GM21360 (cell line): ENCODE measurements around the gene TSPAN9.

Experiments used
- ATAC-seq: cut with Tn5 transposase; IDR thresholded peaks from one replicate; pipeline ENCODE4 v1.9.1; 2021; ENCODE audit warnings: mild to moderate bottlenecking, moderate library complexity; ENCODE audit not compliant: unreplicated experiment

TSPAN9 gene

DNA sequence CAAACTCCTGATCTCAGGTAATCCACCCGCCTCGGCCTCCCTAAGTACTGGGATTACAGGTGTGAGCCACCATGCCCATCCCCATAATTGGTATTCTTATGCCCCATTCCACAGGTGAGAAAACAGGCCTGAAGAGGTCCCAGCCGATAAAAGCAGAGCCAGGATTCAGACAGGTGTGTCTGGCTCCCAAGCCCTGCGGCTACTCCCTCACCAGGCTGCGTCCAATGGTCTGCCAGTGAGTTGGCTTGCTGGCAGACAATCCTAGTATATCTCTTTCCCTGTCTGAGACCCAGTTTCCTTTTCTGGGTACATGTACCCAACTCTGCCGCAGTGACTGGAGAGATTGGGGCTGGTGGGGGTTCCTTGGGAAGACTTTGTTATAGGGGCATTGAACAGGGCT, 1.9 kb upstream of the TSPAN9 start:
- ATAC-seq, result no peak

- no peak for ATAC-seq
Measured at GRCh38 chr12:3077572-3078081, 448 bp downstream of the TSPAN9 start.

GRCh38 chr12:3078086-3078820, 1.1 kb downstream of the TSPAN9 start:
- no peak for ATAC-seq

DNA sequence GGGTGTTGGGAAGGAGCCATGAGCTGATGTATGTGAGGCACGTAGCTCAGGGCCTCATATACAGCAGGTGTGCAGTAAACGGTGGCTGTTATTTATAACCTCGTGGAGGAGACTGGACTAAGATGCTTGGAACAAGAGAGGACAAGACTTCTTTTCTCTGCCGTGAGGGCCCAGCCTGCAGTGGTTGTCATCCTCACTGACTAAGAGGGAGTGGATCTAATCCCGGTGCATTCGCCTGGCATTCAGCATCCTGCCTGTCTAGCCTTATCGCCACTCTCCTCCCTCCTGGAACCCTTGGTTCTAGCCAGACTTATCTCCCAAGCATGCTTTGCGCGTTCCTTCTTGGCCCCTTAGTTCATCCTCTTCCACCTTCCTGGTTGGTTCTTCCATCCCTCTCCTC, 3.9 kb downstream of the TSPAN9 start:
- no peak for ATAC-seq

DNA sequence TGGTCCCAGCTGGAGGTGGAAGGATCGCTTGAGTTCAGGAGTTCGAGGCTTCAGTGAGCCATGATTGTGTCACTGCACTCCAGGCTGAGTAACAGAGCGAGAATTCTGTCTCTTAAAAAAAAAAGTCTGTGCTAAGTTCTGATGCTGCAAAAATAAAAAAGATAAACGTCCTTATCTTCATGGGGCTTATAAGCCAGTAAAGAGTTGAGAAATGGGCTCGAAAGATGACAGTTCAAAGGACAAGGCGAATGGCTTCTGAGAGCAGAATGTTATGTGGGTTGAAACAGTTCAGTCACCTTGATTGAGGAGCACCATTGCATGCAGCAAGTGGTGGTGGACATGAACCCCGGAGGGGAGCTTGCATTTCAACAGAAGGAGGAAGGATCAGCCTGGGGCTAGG, 4.7 kb downstream of the TSPAN9 start:
- no peak for ATAC-seq

- no peak for ATAC-seq
Measured at GRCh38 chr12:3083241-3083920, 6.2 kb downstream of the TSPAN9 start.

GRCh38 chr12:3083921-3084347, 6.8 kb downstream of the TSPAN9 start:
- no peak for ATAC-seq

DNA sequence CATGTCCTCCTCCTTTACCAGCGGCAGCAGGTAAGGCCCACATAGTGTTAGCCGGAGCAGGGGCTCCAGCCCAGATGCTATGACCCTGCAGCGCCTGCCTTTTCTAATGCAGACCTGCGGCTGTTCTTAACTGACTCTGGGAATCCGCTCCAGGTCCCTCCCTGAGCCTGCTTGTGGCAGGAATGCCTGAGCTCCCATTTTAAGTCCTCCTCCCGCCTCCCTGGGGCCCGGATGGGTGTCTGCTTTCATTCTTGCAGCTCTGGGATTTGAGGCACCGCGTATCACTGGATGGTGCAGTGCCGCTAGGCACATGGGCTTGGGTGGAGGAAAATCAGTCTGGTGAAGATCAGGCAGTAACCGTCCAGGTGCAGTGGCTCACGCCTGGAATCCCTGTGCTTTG, 7.6 kb downstream of the TSPAN9 start:
- ATAC-seq, result no peak

GRCh38 chr12:3085341-3086139, 8.4 kb downstream of the TSPAN9 start:
- no peak for ATAC-seq

- ATAC-seq, result no peak
Measured at GRCh38 chr12:3086211-3086610, 9.0 kb downstream of the TSPAN9 start.

- no peak for ATAC-seq
Measured at GRCh38 chr12:3086729-3087323, 9.6 kb downstream of the TSPAN9 start.

DNA sequence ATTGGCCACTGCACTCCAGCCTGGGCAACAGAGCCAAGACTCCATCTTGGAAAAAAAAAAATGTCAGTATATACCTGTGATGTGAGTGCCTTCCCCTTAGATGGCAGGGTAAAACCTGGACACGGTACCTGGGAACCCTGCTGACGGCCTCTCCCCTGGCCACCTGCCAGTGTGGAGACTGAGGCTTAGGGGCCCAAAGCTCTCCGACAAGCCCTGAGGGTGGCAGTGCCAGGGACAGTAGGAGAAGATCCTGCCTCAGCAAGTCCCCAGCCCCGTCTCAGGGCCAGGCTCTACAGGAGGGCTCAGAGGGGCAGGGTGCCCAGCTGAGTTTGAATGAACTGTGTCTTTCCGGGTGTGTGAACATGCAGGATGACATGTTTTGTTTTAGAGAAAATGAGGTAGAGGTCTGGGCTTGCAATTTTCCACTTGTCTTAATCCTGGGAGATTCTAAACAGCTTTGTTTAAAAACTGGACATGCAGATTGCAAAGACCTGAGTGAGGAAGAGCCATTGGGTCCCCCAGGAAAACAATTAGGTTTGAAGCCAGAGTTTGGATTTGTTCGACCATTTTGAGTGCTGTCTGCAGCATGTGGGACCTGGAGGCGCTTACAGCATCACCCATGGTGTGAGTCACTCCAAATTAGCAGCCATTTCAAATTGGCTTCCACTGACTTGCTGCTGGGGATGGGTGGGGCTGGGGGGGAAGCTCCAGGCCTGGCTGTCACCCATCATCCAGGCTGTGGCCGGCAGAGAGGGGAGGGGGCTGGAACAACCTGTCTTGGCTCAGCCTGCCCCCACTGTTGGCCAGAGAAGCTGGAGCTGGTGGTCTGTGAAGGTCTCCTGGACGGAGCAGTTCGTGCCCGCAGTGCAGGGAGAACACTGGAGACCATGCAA, 10.8 kb downstream of the TSPAN9 start:
- no peak for ATAC-seq

DNA sequence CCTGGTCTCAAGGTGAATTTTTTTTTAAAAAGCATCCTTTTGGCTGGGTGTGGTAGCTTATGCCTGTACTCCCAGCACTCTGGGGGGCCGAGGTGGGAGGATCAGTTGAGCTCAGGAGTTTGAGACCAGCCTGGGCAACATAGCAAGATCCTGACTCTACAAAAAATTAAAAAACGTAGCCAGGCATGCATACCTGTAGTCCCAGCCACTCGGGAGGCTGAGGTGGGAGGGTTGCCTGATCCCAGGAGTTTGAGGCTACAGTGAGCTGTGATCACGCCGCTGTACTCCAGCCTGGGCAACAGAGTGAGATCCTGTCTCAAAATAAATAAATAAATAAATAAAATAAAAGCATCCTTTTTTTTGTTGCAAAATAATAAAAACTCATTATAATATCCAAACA, 12.4 kb downstream of the TSPAN9 start:
- ATAC-seq, result no peak

DNA sequence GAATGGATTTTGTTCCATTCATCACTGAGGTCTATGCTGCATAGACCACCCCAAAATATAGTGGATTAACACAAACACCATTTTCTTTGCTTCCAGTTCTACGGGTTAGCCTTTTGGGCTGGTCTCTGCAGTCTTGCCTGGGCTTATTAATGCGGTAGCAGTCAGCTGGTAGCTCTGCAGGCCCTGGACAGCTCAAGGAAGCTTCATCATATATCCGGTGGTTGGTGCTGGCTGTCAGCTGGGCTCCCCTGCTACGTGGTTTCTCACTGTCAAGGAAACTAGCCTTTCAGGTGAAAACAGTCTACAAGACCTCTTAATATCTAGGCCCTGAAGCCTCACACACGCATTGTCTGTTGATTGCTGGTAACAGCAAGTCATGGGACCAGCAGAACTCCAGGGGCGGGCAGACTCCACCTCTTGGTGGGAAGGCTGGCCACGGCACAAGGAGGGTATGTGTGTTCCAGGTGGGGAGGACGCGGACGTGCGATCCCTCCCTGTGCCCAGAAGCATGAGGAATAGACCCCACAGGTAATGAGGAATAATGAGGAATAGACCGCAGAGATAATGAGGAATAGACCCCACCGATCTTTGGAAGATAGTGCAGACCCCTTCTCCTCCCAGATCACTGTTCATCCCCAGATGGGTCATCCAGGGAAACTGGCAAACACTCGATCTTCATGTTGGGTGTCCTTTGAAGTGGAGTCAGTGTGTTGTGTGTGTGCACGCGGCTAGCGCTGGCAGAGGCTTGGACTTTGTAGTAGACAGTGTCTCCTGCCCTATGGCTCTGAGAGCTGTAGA, 13.3 kb downstream of the TSPAN9 start:
- no peak for ATAC-seq

- ATAC-seq, result no peak
Measured at GRCh38 chr12:3091038-3091319, 13.8 kb downstream of the TSPAN9 start.

DNA sequence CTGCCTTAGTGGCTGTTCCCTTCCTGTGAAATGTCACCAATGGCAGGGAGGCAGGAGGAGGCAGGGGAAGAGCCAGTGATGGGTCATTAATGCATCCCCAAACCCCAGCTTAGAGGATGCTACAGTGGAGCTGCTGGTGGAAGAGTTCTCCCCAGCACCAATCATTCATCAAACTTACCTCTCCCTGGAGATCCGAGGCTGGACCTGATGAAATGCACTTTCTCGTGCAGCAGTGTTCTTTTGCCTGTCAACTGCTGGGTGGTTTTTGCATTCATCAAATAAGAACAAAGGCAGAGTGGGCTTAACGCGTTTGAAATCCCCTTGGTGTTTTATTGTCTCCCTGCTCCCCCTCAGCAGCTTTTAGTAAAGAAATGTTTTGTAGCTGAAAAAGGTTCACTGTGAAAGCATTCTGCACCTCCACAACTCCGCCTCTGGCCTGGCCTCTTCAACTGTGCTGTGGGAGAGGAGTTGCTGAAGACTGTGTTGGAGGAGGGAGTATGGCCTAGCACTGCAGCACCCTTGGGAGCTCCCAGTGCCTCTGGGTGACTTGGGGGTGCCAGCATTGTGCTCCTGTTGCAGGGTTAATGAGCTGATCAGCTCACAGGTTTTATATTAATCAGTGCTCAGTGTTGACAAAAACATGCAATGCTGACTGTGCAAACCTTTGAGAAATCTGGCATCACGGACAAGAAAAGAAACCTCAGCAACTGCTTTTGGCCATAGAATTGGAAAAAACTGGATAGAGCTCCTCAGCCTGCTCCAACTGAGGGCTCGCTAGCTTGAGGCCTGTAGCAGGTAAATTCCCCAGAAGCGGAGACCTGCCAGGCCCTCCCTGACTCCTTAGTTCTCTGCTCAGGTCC, 14.4 kb downstream of the TSPAN9 start:
- ATAC-seq, result no peak

- ATAC-seq, result no peak
Measured at GRCh38 chr12:3092764-3093163, 15.6 kb downstream of the TSPAN9 start.

DNA sequence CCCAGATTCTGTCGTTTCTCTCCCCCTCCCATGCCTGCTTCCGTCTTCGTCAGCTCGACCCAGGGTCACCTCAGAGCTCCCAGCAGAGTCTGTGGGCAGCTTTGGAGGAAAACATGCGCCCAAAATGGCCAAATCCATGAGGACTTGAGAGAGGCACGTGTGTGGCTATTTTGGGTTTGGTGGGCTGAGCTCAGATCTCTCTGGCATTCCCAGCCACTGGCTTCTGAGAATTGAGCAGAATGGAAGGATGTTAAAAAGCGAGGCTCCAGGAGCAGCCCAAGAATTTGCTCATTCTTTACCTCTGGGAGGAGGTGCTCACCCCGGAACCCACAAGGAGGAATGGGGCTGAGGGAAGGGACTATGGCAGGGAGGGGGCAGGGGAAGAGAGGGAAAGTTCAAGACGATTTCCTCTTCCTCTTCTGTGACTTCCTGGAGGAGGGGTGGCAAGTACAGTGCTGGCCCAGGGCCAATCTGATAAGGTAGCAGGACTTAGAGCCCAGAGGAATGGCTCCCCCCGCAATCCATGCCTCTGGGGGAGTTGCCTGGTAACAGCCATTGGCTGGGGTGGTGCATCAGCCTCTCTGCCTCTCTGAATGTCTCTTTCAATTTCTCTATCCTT, 20.1 kb downstream of the TSPAN9 start:
- ATAC-seq, result no peak
